Prostate gland (tissue), 2 donors: Measurements from ENCODE around the gene OR10V1. TPM values are rescaled to one million over a fixed set of nuclear protein-coding genes. Genes with fewer than 3 reads are reported as not detected.
"Not testable (repeated sequence)": the region's sequence is repeated elsewhere in the genome, so short reads cannot be mapped to it uniquely, and the experiment has no call there.

ENCODE experiments used
- DNase-seq: peaks from one replicate; pipeline ENCODE4 v3.0.0-alpha.2; 2019; ENCODE audit warnings: low spot score
- H3K27ac ChIP-seq, 2 donors: fragments of 200-600 bp; sonication (generic); 2 replicates each; pipeline ENCODE4 v1.5.1; 2017 to 2019
- H3K27me3 ChIP-seq: fragments of 200-600 bp; sonication (generic); replicated peaks from 2 replicates; pipeline ENCODE4 v1.5.1; 2019; ENCODE audit not compliant: insufficient read depth
- H3K36me3 ChIP-seq, 2 donors: fragments of 200-600 bp; sonication (generic); 1 replicate in 1 of 2; 2 replicates in 1 of 2; pipeline versions ENCODE4 v1.5.1 to v1.8.1; 2017 to 2019
- H3K4me1 ChIP-seq: fragments of 200-600 bp; sonication (generic); replicated peaks from 2 replicates; pipeline ENCODE4 v1.5.1; 2019
- H3K4me3 ChIP-seq, 2 donors: fragments of 200-600 bp; sonication (generic); 2 replicates each; pipeline ENCODE4 v1.5.1; 2017 to 2019
- H3K9me3 ChIP-seq: fragments of 200-600 bp; sonication (generic); 2 replicates; pipeline ENCODE4 v1.5.1; 2017
- POLR2A ChIP-seq: fragments of 450-650 bp; IDR thresholded peaks from one replicate; pipeline ENCODE4 v1.6.1; 2016; ENCODE audit warnings: antibody characterized with exemption, mild to moderate bottlenecking
- POLR2AphosphoS5 ChIP-seq: sonication (generic); formaldehyde crosslinking; IDR thresholded peaks from one replicate; pipeline ENCODE4 v1.6.1; 2017; ENCODE audit warnings: antibody characterized with exemption
- WGBS: methylation state at CpG from one replicate; pipeline ENCODE4 v1.1.5; 2018; 5-methylcytosine and 5-hydroxymethylcytosine counted together
- intact Hi-C: fragments of 100-400 bp; cut with DNase I; formaldehyde crosslinking; loops from one replicate; pipeline ENCODE4 v1.14.2; 2022
- total RNA-seq, 2 donors: library from RNA; depleted of rRNA; stranded (reverse); fragments of >200 nt; gene quantifications; one replicate each; pipeline ENCODE4 v1.1.0, GENCODE V29; 2016
- TF ChIP-seq, protein P1 (sequence below), 4 experiments: fragments of 200-600 bp in 2 of 4; fragments of 450-650 bp in 2 of 4; sonication (generic) in 2 of 4; IDR thresholded peaks; 1 replicate in 3 of 4; 2 replicates in 1 of 4; pipeline ENCODE4 v1.5.1; 2016 to 2019; ENCODE audit warnings: antibody characterized with exemption in 4 of 4, mild to moderate bottlenecking in 2 of 4, moderate library complexity in 2 of 4

OR10V1 gene
- total RNA-seq, 2 donors from 2014 or later, result not detected

DNA sequence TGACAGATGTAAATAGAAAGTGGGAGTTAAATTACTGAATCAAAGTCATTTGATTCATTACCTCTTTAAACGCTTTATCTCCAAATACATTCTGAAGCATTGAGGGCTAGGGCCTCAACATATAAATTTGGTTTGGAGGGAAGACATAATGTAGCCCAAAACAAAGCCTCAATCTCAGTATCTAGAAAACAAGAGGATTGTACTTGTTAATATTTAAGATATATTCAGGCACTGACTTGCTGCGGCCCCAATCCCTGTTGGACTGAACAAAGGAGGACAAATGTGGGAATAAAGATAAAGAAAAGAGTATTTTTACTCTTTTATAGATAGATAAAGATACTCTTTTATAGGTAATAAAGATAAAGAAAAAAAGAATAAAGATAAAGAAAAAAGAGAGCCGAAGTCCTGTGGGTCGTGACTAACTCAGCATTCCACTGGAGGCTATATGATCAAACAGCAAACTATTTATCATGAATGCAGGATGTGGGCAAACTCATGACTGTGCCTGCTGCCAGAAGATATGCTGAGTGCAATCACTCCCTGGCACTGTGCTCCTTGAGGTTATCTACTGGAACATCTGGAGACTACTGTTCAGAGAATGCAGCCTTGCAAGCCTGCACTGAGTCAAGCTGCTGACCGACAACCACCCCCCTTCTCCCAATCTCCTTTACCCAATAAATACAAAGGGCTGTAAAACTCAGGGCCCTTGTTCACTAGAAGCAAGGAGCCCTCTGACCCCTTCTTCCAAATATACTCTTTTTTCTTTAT, 6.9 kb downstream of the OR10V1 start:
- Histone ChIP-seq H3K27ac (no peak overlapping the region), H3K36me3 (no peaks in the 10 kb centered on the region), H3K9me3 (no peaks in the 10 kb centered on the region), H3K4me1 (no peaks in the 10 kb centered on the region), H3K27me3 (no peaks in the 10 kb centered on the region), H3K4me3 (no peak overlapping the region)
- TF ChIP-seq POLR2AphosphoS5 (no peak), POLR2A (no peak)
- TF ChIP-seq, protein P1, sequence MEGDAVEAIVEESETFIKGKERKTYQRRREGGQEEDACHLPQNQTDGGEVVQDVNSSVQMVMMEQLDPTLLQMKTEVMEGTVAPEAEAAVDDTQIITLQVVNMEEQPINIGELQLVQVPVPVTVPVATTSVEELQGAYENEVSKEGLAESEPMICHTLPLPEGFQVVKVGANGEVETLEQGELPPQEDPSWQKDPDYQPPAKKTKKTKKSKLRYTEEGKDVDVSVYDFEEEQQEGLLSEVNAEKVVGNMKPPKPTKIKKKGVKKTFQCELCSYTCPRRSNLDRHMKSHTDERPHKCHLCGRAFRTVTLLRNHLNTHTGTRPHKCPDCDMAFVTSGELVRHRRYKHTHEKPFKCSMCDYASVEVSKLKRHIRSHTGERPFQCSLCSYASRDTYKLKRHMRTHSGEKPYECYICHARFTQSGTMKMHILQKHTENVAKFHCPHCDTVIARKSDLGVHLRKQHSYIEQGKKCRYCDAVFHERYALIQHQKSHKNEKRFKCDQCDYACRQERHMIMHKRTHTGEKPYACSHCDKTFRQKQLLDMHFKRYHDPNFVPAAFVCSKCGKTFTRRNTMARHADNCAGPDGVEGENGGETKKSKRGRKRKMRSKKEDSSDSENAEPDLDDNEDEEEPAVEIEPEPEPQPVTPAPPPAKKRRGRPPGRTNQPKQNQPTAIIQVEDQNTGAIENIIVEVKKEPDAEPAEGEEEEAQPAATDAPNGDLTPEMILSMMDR (IDR thresholded peaks at IDR 0.05), result no peak
- DNase-seq, result no peak
- intact Hi-C loops, result no loop called here
- WGBS, result 27% methylated on average over 5 of the region's 5 CpGs

DNA sequence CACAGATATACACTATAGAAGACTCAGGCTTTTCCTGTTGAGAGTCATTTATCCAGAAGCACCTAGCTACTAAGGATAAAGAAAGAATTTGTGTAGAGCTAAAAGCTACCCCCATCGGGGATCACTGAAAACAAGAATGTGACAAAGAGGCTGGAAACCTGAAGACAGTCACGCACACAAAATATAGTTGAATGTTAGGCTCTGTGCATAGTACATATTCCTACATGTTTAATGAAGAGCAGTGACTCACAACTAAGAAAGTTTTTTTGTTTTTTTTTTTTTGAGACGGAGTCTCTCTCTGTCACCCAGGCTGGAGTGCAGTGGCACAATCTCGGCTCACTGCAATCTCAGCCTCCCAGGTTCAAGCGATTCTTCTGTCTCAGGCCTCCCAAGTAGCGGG, 8.4 kb downstream of the OR10V1 start:
- Histone ChIP-seq H3K4me1 (no peaks in the 10 kb centered on the region), H3K27ac (no peak overlapping the region), H3K9me3 (no peaks in the 10 kb centered on the region), H3K36me3 (no peaks in the 10 kb centered on the region), H3K4me3 (no peak overlapping the region), H3K27me3 (no peaks in the 10 kb centered on the region)
- no peak for DNase-seq
- 91% methylated on average over 6 of the region's 6 CpGs for WGBS
- TF ChIP-seq, protein P1 (IDR thresholded peaks at IDR 0.05), result no peak
- no peak for TF ChIP-seq POLR2A
- TF ChIP-seq POLR2AphosphoS5, result no peak
- intact Hi-C loops, result no loop called here

DNA sequence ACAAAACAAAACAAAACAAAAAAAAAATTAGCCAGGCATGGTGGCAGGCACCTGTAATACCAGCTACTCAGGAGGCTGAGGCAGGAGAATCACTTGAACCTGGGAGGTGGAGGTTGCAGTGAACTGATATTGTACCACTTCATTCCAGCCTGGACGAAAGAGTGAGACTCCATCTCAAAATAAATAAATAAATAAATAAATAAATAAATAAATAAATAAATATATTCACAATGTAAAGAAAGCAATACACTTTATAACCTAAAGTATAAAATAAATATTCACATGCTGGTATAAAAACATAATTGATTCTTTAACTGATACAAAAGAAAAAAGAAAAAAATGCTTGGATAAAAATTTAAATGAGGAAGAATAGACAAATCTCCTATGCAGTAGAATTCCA, 10.1 kb downstream of the OR10V1 start:
- intact Hi-C loops, H3K4me1 ChIP-seq, H3K4me3 ChIP-seq, H3K9me3 ChIP-seq, H3K36me3 ChIP-seq, DNase-seq, H3K27ac ChIP-seq, H3K27me3 ChIP-seq: not testable (repeated sequence)
- WGBS, result 91% methylated on average over 1 of the region's 1 CpG

DNA sequence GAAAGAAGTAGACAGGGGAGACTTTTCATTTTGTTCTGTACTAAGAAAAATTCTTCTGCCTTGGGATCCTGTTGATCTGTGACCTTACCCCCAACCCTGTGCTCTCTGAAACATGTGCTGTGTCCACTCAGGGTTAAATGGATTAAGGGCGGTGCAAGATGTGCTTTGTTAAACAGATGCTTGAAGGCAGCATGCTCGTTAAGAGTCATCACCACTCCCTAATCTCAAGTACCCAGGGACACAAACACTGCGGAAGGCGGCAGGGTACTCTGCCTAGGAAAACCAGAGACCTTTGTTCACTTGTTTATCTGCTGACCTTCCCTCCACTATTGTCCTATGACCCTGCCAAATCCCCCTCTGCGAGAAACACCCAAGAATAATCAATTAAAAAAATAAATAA, 13.5 kb downstream of the OR10V1 start:
- H3K27me3 ChIP-seq, H3K4me1 ChIP-seq, H3K9me3 ChIP-seq, DNase-seq, H3K27ac ChIP-seq, H3K4me3 ChIP-seq, H3K36me3 ChIP-seq, intact Hi-C loops: not testable (repeated sequence)
- 71% methylated on average over 4 of the region's 5 CpGs for WGBS

DNA sequence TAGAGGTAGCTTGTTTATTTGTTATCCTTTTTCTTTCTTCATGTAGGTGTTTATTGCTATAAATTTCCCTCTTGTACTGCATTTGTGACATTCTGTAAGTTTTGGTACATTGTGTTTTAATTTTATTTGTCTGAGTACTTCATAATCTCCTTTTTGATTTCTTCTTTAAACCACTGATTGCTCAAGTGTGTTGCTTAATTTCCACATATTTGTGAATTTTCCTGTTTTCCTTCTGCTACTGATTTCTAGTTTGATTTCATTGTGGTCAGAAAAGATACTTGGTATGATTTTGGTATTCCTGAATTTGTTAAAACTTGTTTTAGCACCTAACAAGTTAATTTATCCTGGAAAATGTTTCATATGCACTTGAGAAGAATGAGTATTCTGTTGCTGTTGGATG, 15.1 kb downstream of the OR10V1 start:
- Histone ChIP-seq H3K9me3 (no peaks in the 10 kb centered on the region), H3K27me3 (no peaks in the 10 kb centered on the region), H3K4me1 (no peaks in the 10 kb centered on the region), H3K36me3 (no peaks in the 10 kb centered on the region), H3K4me3 (no peak overlapping the region), H3K27ac (no peak overlapping the region)
- intact Hi-C loops, result no loop called here
- TF ChIP-seq, protein P1 (IDR thresholded peaks at IDR 0.05), result no peak
- no peak for TF ChIP-seq POLR2AphosphoS5
- TF ChIP-seq POLR2A, result no peak
- DNase-seq, result no peak

DNA sequence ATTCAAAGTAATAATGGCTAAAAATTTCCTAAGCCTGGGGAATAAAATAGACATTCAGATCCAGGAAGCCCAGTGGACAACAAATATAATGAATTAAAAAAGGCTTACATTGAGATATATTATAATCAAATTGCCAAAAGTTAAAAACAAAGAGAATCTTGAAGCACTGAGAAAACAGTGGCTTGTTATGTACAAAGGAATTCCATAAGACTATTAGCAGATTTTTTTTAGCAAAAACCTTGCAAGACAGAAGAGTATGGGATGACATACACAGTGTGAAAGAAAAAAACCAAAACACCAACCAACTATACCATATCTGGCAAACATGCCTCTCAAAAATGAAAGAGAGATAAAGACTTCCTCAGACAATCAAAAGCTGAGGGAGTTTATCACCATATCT, 20.7 kb downstream of the OR10V1 start:
- TF ChIP-seq POLR2AphosphoS5, result no peak
- TF ChIP-seq POLR2A, result no peak
- TF ChIP-seq, protein P1 (IDR thresholded peaks at IDR 0.05), result no peak
- intact Hi-C loops, result no loop called here

More for the DNA sequence above, 20.7 kb downstream of the OR10V1 start:
- Histone ChIP-seq H3K9me3 (no peaks in the 10 kb centered on the region), H3K4me3 (no peak overlapping the region), H3K4me1 (no peaks in the 10 kb centered on the region), H3K27me3 (no peaks in the 10 kb centered on the region), H3K27ac (no peak overlapping the region), H3K36me3 (no peaks in the 10 kb centered on the region)
- no peak for DNase-seq
